H1 (cell line): ENCODE measurements around the gene GPS1. TPM values are rescaled to one million over a fixed set of nuclear protein-coding genes. Genes with fewer than 3 reads are reported as not detected.
A peak's percentile ranks its signal among the peaks of the same experiment; 100 is the strongest.

Source experiments
- CTCF ChIA-PET: fragments of 300-600 bp; sonication (Branson Sonifier 250); formaldehyde crosslinking; loops from one replicate; lab custom pipeline; 2021; ENCODE audit not compliant: partially characterized antibody; lab: Charles Lee
- POLR2A ChIA-PET: fragments of 300-600 bp; sonication (Branson Sonifier 250); formaldehyde crosslinking; loops from one replicate; lab custom pipeline; 2021; ENCODE audit warnings: inconsistent platforms; ENCODE audit not compliant: partially characterized antibody; lab: Charles Lee
- DNase-seq, 2 experiments: peaks; one replicate each; pipeline versions ENCODE4 v3.0.0 to v3.0.0-alpha.2; 2010 to 2022; ENCODE audit warnings: low spot score in 2 of 2, low read depth in 1 of 2, mixed read lengths in 1 of 2
- FAIRE-seq: peaks from 2 replicates; lab custom pipeline; 2011; peaks lifted over from hg19 to GRCh38; lab: Jason Lieb, UNC
- H2AFZ ChIP-seq: 2 replicates; pipeline ENCODE4 v1.8.1; 2012; ENCODE audit warnings: low read length, inconsistent platforms
- H2AK5ac ChIP-seq: 2 replicates; pipeline ENCODE4 v1.6.1; 2013; ENCODE audit warnings: low read depth, low read length
- H2BK120ac ChIP-seq: replicated peaks from 2 replicates; pipeline ENCODE3; 2013; ENCODE audit warnings: low read depth, low read length, inconsistent platforms
- H2BK12ac ChIP-seq: 2 replicates; pipeline ENCODE4 v1.6.1; 2013; ENCODE audit warnings: low read depth, low read length
- H2BK15ac ChIP-seq: 2 replicates; pipeline ENCODE4 v1.6.1; 2013; ENCODE audit warnings: low read length
- H2BK20ac ChIP-seq: 2 replicates; pipeline ENCODE4 v1.6.1; 2013; ENCODE audit warnings: low read length
- H2BK5ac ChIP-seq: 2 replicates; pipeline ENCODE4 v1.6.1; 2013; ENCODE audit warnings: low read depth, low read length
- H3K14ac ChIP-seq: 2 replicates; pipeline ENCODE4 v1.6.1; 2013; ENCODE audit warnings: inconsistent platforms; ENCODE audit not compliant: insufficient read length
- H3K18ac ChIP-seq: 2 replicates; pipeline ENCODE4 v1.6.1; 2013; ENCODE audit warnings: low read length; ENCODE audit errors: extremely low read depth
- H3K23ac ChIP-seq: 2 replicates; pipeline ENCODE4 v1.6.1; 2013; ENCODE audit warnings: inconsistent platforms; ENCODE audit not compliant: insufficient read length
- H3K23me2 ChIP-seq: 2 replicates; pipeline ENCODE4 v1.6.1; 2013; ENCODE audit warnings: low read depth, low read length
- H3K27ac ChIP-seq: 2 replicates; pipeline ENCODE4 v1.6.1; 2011; ENCODE audit warnings: low read depth, low read length, inconsistent platforms
- H3K27me3 ChIP-seq, 4 experiments: replicated peaks in 1 of 4; 1 replicate in 1 of 4; 2 replicates in 3 of 4; pipeline versions ENCODE4 v1.6.1 to v1.8.1; 2011 to 2013; ENCODE audit warnings: low read length in 3 of 4, mild to moderate bottlenecking in 3 of 4, inconsistent platforms in 2 of 4, mixed read lengths in 2 of 4, moderate library complexity in 1 of 4; ENCODE audit not compliant: control insufficient read depth in 3 of 4, insufficient read depth in 3 of 4; ENCODE audit errors: extremely low read depth in 1 of 4
- H3K36me3 ChIP-seq, 4 experiments: 2 replicates each; pipeline versions ENCODE4 v1.6.1 to v1.8.1; 2011 to 2013; ENCODE audit warnings: mild to moderate bottlenecking in 4 of 4, low read length in 3 of 4, moderate library complexity in 2 of 4, control low read depth in 1 of 4, inconsistent platforms in 1 of 4; ENCODE audit not compliant: insufficient read depth in 4 of 4, control insufficient read depth in 2 of 4
- H3K4ac ChIP-seq: replicated peaks from 2 replicates; pipeline ENCODE3; 2013; ENCODE audit warnings: low read length, low read depth, mixed read lengths, inconsistent platforms; ENCODE audit not compliant: insufficient read length
- H3K4me1 ChIP-seq, 4 experiments: replicated peaks in 1 of 4; 1 replicate in 1 of 4; 2 replicates in 3 of 4; pipeline versions ENCODE4 v1.6.1 to v1.8.1; 2011 to 2013; ENCODE audit warnings: low read length in 3 of 4, inconsistent platforms in 2 of 4, mixed read lengths in 1 of 4; ENCODE audit not compliant: insufficient read depth in 4 of 4, control insufficient read depth in 3 of 4
- H3K4me2 ChIP-seq, 2 experiments: 2 replicates each; pipeline versions ENCODE4 v1.6.1 to v1.8.1; 2011 to 2013; ENCODE audit warnings: low read depth in 2 of 2, low read length in 2 of 2, control low read depth in 1 of 2, inconsistent platforms in 1 of 2, mild to moderate bottlenecking in 1 of 2; ENCODE audit not compliant: insufficient read depth in 1 of 2
- H3K4me3 ChIP-seq, 4 experiments: fragments of 200-600, 300-600 bp in 1 of 4; sonication (generic), shearing (Covaris generic), sonication (Bioruptor Twin) in 1 of 4; 2 replicates each; pipeline versions ENCODE4 v1.5.1 to v1.8.1; 2011 to 2016; ENCODE audit warnings: low read length in 4 of 4, low read depth in 3 of 4, control low read depth in 2 of 4, inconsistent platforms in 2 of 4, mild to moderate bottlenecking in 2 of 4, mixed read lengths in 1 of 4, moderate library complexity in 1 of 4; ENCODE audit not compliant: insufficient read depth in 2 of 4; ENCODE audit errors: extremely low read depth in 1 of 4
- H3K56ac ChIP-seq: replicated peaks from 2 replicates; pipeline ENCODE3; 2013; ENCODE audit warnings: low read depth, mild to moderate bottlenecking, mixed read lengths, low read length, inconsistent platforms; ENCODE audit not compliant: insufficient read length
- H3K79me1 ChIP-seq: 2 replicates; pipeline ENCODE4 v1.6.1; 2013; ENCODE audit warnings: low read depth, low read length, control low read depth
- H3K79me2 ChIP-seq, 2 experiments: 2 replicates each; pipeline versions ENCODE4 v1.6.1 to v1.8.1; 2012 to 2013; ENCODE audit warnings: low read length in 2 of 2, mild to moderate bottlenecking in 2 of 2, inconsistent platforms in 1 of 2; ENCODE audit not compliant: insufficient read depth in 2 of 2, control insufficient read depth in 1 of 2
- H3K9ac ChIP-seq, 4 experiments: replicated peaks in 1 of 4; 1 replicate in 1 of 4; 2 replicates in 3 of 4; pipeline versions ENCODE4 v1.6.1 to v1.8.1; 2011 to 2013; ENCODE audit warnings: low read depth in 3 of 4, low read length in 3 of 4, control low read depth in 2 of 4, mild to moderate bottlenecking in 2 of 4, moderate library complexity in 2 of 4, inconsistent platforms in 1 of 4; ENCODE audit errors: extremely low read depth in 1 of 4
- H3K9me3 ChIP-seq, 2 experiments: 2 replicates each; pipeline versions ENCODE4 v1.6.1 to v1.8.1; 2012 to 2013; ENCODE audit warnings: mild to moderate bottlenecking in 2 of 2, moderate library complexity in 2 of 2, control low read depth in 1 of 2, inconsistent platforms in 1 of 2, low read depth in 1 of 2, low read length in 1 of 2, mixed read lengths in 1 of 2; ENCODE audit not compliant: insufficient read depth in 2 of 2
- H4K20me1 ChIP-seq, 2 experiments: replicated peaks in 1 of 2; 2 replicates each; pipeline versions ENCODE3 to v1.8.1; 2011 to 2013; ENCODE audit warnings: inconsistent platforms in 2 of 2, low read length in 2 of 2, mild to moderate bottlenecking in 1 of 2; ENCODE audit not compliant: insufficient read depth in 2 of 2, control insufficient read depth in 1 of 2
- H4K5ac ChIP-seq: 2 replicates; pipeline ENCODE4 v1.6.1; 2013; ENCODE audit warnings: low read length, low read depth, mixed read lengths, inconsistent platforms; ENCODE audit not compliant: insufficient read length
- H4K8ac ChIP-seq: 2 replicates; pipeline ENCODE4 v1.8.0; 2013; ENCODE audit warnings: mild to moderate bottlenecking, moderate library complexity, low read length, inconsistent platforms; ENCODE audit not compliant: insufficient read depth; ENCODE audit errors: extremely low read depth
- H4K91ac ChIP-seq: replicated peaks from 2 replicates; pipeline ENCODE3; 2013; ENCODE audit warnings: low read length, mixed read lengths, inconsistent platforms; ENCODE audit not compliant: insufficient read length
- POU5F1 ChIP-seq: IDR thresholded peaks from 2 replicates; pipeline ENCODE4 v1.6.1; 2011; ENCODE audit warnings: low read depth, mild to moderate bottlenecking, low read length, moderate library complexity
- WGBS, 2 experiments: shearing (Covaris generic) in 1 of 2; methylation state at CpG; one replicate each; pipeline versions ENCODE4 v1.1.6 to v1.1.7; 2013 to 2015; ENCODE audit warnings: low lambda C conversion rate in 2 of 2, mixed read lengths in 2 of 2, inconsistent platforms in 1 of 2, low coverage in 1 of 2, missing lambda C conversion rate in 1 of 2; ENCODE audit not compliant: insufficient replicate concordance in 2 of 2, insufficient coverage in 1 of 2, insufficient read length in 1 of 2; ENCODE audit errors: extremely low coverage in 1 of 2, missing lambda C conversion rate in 1 of 2; 5-methylcytosine and 5-hydroxymethylcytosine counted together
- polyA plus RNA-seq, 7 experiments: library from polyadenylated mRNA; depleted of rRNA in 3 of 7; stranded (reverse) in 5 of 7; unstranded in 2 of 7; fragments of >200 nt in 5 of 7; fragments of 200-250 nt in 2 of 7; gene quantifications; 1 replicate in 5 of 7; 2 replicates in 1 of 7; 4 replicates in 1 of 7; pipeline versions ENCODE4 v1.2.1 to v1.2.3, GENCODE V29; 2011 to 2013; ENCODE audit warnings: missing spikeins in 2 of 7, mixed read lengths in 2 of 7
- total RNA-seq: library from RNA; stranded (reverse); fragmentation: NEBNext Ultra II Directional; extraction: Animal tissue kit (Norgen Biotek cat#: 25700); gene quantifications from 2 replicates; pipeline ENCODE4 v1.2.1, GENCODE V29; 2021
- TF ChIP-seq, protein P1 (sequence below), 3 experiments: IDR thresholded peaks; 1 replicate in 2 of 3; 2 replicates in 1 of 3; pipeline versions ENCODE4 v1.5.1 to v1.6.1; 2011; ENCODE audit warnings: low read length in 3 of 3, mild to moderate bottlenecking in 3 of 3, inconsistent platforms in 2 of 3, low read depth in 1 of 3, moderate library complexity in 1 of 3; ENCODE audit not compliant: insufficient read depth in 1 of 3; ENCODE audit errors: control extremely low read depth in 1 of 3

Gene GPS1
- total and polyA plus RNA-seq, 2 of the 8 experiments (the other 6 are each of a cell fraction or from before 2014, with no cell fraction given): 153 to 277 TPM

DNA sequence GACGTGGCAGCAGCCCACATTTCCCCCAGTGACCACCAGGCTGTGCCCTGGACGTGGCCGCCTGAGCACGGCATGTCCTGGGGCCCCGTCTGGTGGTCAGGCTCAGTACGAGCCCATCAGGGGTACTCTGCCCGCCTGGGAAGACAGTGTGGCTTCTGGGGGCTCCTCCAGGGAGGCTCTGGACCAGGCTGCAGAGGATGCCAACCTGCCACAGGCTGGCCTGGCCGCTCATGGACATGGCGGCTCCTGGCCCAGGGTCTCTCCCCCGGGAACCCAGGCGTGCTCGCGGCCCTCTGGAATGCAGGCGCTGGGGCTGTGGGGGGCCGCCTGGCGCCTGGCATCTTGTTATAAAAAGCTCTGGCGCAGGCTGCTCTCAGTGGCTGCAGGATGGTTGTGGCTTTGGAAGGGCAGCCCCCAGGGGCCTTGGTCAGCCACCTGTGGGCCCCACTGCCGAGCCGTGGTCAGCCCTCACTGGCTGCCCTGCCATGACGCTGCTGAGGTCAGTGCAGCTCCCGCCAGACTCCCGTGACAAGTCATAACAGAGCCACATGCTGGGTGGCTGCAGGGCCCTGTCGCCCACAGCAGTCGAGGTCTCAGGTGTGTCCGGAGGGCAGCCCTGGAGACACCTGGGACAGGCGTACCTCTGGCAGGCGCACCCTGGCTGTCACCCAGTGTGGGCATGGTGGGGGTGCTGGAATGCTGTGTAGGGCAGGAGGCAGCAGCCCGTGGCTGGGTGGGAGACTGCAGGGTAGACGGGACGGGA, 44.0 kb upstream of the GPS1 start:
- H3K36me3 ChIP-seq: no peaks in the 10 kb centered on the region; a peak in 2 of 8 replicates
- WGBS, 2 experiments: 93% methylated on average over 27 of the region's 30 CpGs; no CpG with 5 or more reads in 1 of the 2 experiments
- H4K5ac ChIP-seq: no peak overlapping the region
- no peaks in the 10 kb centered on the region for H3K27me3 ChIP-seq
- no peak overlapping the region for H3K18ac ChIP-seq
- peaks cover 3% of the 10 kb centered on the region for H3K79me1 ChIP-seq
- no peak for DNase-seq
- no peak overlapping the region for H3K4ac ChIP-seq
- H3K79me2 ChIP-seq: no peaks in the 10 kb centered on the region
- H2AFZ ChIP-seq: no peak overlapping the region
- H2AK5ac ChIP-seq: no peak overlapping the region
- H3K23me2 ChIP-seq: 0 out of 2 replicates have a peak, but pooled peaks cover 1% of the 10 kb centered on the region
- no peak overlapping the region for H3K14ac ChIP-seq
- peaks cover 3 to 4% of the 10 kb centered on the region in 2 experiments for H4K20me1 ChIP-seq
- no peaks in the 10 kb centered on the region for H3K9me3 ChIP-seq
- TF ChIP-seq, protein P1, sequence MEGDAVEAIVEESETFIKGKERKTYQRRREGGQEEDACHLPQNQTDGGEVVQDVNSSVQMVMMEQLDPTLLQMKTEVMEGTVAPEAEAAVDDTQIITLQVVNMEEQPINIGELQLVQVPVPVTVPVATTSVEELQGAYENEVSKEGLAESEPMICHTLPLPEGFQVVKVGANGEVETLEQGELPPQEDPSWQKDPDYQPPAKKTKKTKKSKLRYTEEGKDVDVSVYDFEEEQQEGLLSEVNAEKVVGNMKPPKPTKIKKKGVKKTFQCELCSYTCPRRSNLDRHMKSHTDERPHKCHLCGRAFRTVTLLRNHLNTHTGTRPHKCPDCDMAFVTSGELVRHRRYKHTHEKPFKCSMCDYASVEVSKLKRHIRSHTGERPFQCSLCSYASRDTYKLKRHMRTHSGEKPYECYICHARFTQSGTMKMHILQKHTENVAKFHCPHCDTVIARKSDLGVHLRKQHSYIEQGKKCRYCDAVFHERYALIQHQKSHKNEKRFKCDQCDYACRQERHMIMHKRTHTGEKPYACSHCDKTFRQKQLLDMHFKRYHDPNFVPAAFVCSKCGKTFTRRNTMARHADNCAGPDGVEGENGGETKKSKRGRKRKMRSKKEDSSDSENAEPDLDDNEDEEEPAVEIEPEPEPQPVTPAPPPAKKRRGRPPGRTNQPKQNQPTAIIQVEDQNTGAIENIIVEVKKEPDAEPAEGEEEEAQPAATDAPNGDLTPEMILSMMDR (IDR thresholded peaks at IDR 0.05; ENCODE audit: control extremely low read depth in 1 of 3, insufficient read depth in 1 of 3, low read depth in 1 of 3, low read length in 3 of 3): peak; percentile 29 to 50 (median 34)
- no peak for TF ChIP-seq POU5F1
- no peak overlapping the region for H3K23ac ChIP-seq
- H4K91ac ChIP-seq: no peak overlapping the region
- H3K4me1 ChIP-seq: peaks cover 0 to 1% (median 0%) of the 10 kb centered on the region in 4 experiments; a peak in 1 of 7 replicates
- H2BK120ac ChIP-seq: no peak overlapping the region
- no peak overlapping the region for H2BK15ac ChIP-seq
- ChIA-PET POLR2A (interaction anchor here (1.0 to 3.2 kb wide), 6 partner anchors 9 to 48 kb away, joined by 3 to 13 read pairs (median 5); partner anchors contain the start of genes CENPX and LRRC45), CTCF (interaction anchor here (1.2 to 3.4 kb wide), 5 partner anchors 10 to 23 kb away, joined by 4 to 16 read pairs (median 8); no protein-coding TSS in a partner anchor)
- H2BK20ac ChIP-seq: no peak overlapping the region
- FAIRE-seq: no peak
- H3K9ac ChIP-seq: no peak overlapping the region
- H4K8ac ChIP-seq: peak overlapping the region; percentile 14; the same call in 1 of the 2 replicates
- H3K27ac ChIP-seq: no peak overlapping the region
- no peak overlapping the region for H3K56ac ChIP-seq
- no peak overlapping the region for H3K4me3 ChIP-seq
- no peak overlapping the region for H2BK12ac ChIP-seq
- H2BK5ac ChIP-seq: no peak overlapping the region
- no peak overlapping the region for H3K4me2 ChIP-seq
